K562 (cell line): ENCODE data around the gene SRD5A1. TPM values are rescaled to one million over a fixed set of nuclear protein-coding genes. Genes with fewer than 3 reads are reported as not detected.

ENCODE experiments used
- ARID1B ChIP-seq: fragments of 450-650 bp; IDR thresholded peaks from 2 replicates; pipeline ENCODE4 v1.6.1; 2016; ENCODE audit warnings: antibody characterized with exemption, mild to moderate bottlenecking, inconsistent platforms
- ATF4 ChIP-seq: fragments of 450-650 bp; formaldehyde crosslinking; IDR thresholded peaks from 2 replicates; pipeline ENCODE4 v1.4.0; 2022; ENCODE audit warnings: mild to moderate bottlenecking, moderate library complexity
- BCLAF1 ChIP-seq, 2 experiments: fragments of 450-650 bp in 1 of 2; IDR thresholded peaks; 2 replicates each; pipeline ENCODE4 v1.6.1; 2011 to 2017; ENCODE audit warnings: low read depth in 2 of 2, antibody characterized with exemption in 1 of 2, borderline replicate concordance in 1 of 2, low read length in 1 of 2, mild to moderate bottlenecking in 1 of 2, mixed read lengths in 1 of 2; ENCODE audit not compliant: control insufficient read depth in 1 of 2
- HCFC1 ChIP-seq: IDR thresholded peaks from 2 replicates; pipeline ENCODE4 v1.6.1; 2012; ENCODE audit warnings: low read depth, low read length, improper control_type of control experiment
- HDAC1 ChIP-seq, 2 experiments: fragments of 450-650 bp; IDR thresholded peaks; 2 replicates each; pipeline ENCODE4 v1.6.1; 2016 to 2017; ENCODE audit warnings: inconsistent platforms in 1 of 2, mild to moderate bottlenecking in 1 of 2, moderate library complexity in 1 of 2
- MYC ChIP-seq, 2 experiments: fragments of 250-450 bp in 1 of 2; sonication (Bioruptor Pico) in 1 of 2; IDR thresholded peaks; 2 replicates each; pipeline versions ENCODE4 v1.5.1 to v1.6.1; 2012 to 2021; ENCODE audit warnings: low read depth in 2 of 2, borderline replicate concordance in 1 of 2, improper control_type of control experiment in 1 of 2, low read length in 1 of 2, mild to moderate bottlenecking in 1 of 2, moderate library complexity in 1 of 2
- NR4A1 ChIP-seq, 2 experiments: fragments of 250-450 bp in 1 of 2; fragments of 450-650 bp in 1 of 2; sonication (Bioruptor Pico) in 1 of 2; IDR thresholded peaks; 2 replicates each; pipeline versions ENCODE4 v1.4.0 to v1.6.1; 2016 to 2020; ENCODE audit warnings: mild to moderate bottlenecking in 2 of 2, missing compliant biosample characterization in 1 of 2, missing genetic modification characterization in 1 of 2, moderate library complexity in 1 of 2
- RAD51 ChIP-seq: fragments of 450-650 bp; IDR thresholded peaks from 2 replicates; pipeline ENCODE4 v1.7.1; 2016; ENCODE audit warnings: low read depth, mild to moderate bottlenecking, borderline replicate concordance
- RBM22 ChIP-seq: fragments of 200-400 bp; formaldehyde crosslinking; IDR thresholded peaks from 2 replicates; pipeline ENCODE4 v1.6.1; 2018; ENCODE audit warnings: low read length, low read depth; ENCODE audit not compliant: poor library complexity, severe bottlenecking
- SMC3 ChIP-seq: conservative IDR thresholded peaks from 2 replicates; pipeline ENCODE4 v1.6.1; 2011; ENCODE audit warnings: low read depth, low read length, improper control_type of control experiment; ENCODE audit not compliant: insufficient read depth
- SP1 ChIP-seq: sonication (generic); formaldehyde crosslinking; IDR thresholded peaks from 2 replicates; pipeline ENCODE4 v1.8.1; 2022; ENCODE audit warnings: mild to moderate bottlenecking, missing genetic modification reagents
- SRSF1 ChIP-seq: fragments of 200-400 bp; formaldehyde crosslinking; IDR thresholded peaks from 2 replicates; pipeline ENCODE4 v1.6.1; 2017; ENCODE audit warnings: mild to moderate bottlenecking, low read depth, low read length, moderate library complexity
- TCF3 ChIP-seq: sonication (generic); formaldehyde crosslinking; IDR thresholded peaks from 2 replicates; pipeline ENCODE4 v1.4.0; 2020; ENCODE audit warnings: mild to moderate bottlenecking, missing genetic modification reagents
- THAP12 ChIP-seq: fragments of 250-450 bp; sonication (Bioruptor Pico); IDR thresholded peaks from 2 replicates; pipeline ENCODE4 v1.9.0; 2021; ENCODE audit warnings: mild to moderate bottlenecking, inconsistent platforms
- USF1 ChIP-seq: sonication (generic); formaldehyde crosslinking; IDR thresholded peaks from 2 replicates; pipeline ENCODE4 v1.9.0; 2022; ENCODE audit warnings: mild to moderate bottlenecking, missing genetic modification reagents
- ZKSCAN1 ChIP-seq: fragments of 150-350 bp; IDR thresholded peaks from 2 replicates; pipeline ENCODE4 v1.6.1; 2016; ENCODE audit warnings: low read depth, low read length
- ZNF311 ChIP-seq: fragments of 250-450 bp; sonication (Bioruptor Pico); IDR thresholded peaks from 2 replicates; pipeline ENCODE4 v1.4.0; 2020; ENCODE audit warnings: mild to moderate bottlenecking, moderate library complexity
- polyA plus RNA-seq, 8 experiments: library from polyadenylated mRNA; depleted of rRNA in 4 of 8; stranded (reverse) in 5 of 8; unstranded in 3 of 8; fragments of >200 nt; fragmentation: Nextera tagmentation in 2 of 8; fragmentation: Illumina TruSeq in 1 of 8; extraction: Ambion mirVana in 2 of 8; extraction: Trizol in 1 of 8; gene quantifications; 2 replicates each; pipeline versions ENCODE4 v1.2.1 to v1.2.3, GENCODE V29; 2011 to 2014; ENCODE audit warnings: inconsistent platforms in 1 of 8, missing spikeins in 1 of 8
- total RNA-seq, 7 experiments: library from RNA; depleted of rRNA in 6 of 7; stranded (reverse); fragments of >200 nt in 6 of 7; fragmentation: Illumina TruSeq in 2 of 7; extraction: Trizol in 2 of 7; gene quantifications; 2 replicates each; pipeline versions ENCODE4 v1.2.1 to v1.2.3, GENCODE V29; 2011 to 2021; ENCODE audit warnings: low replicate concordance in 1 of 7

Gene SRD5A1
- total and polyA plus RNA-seq, 9 of the 15 experiments (the other 6 are each of a cell fraction or from before 2014, with no cell fraction given): 1.3 to 22.6 (median 8.1) TPM

GRCh38 chr5:6632888-6633468 lies at the start of gene SRD5A1, which contains the start of gene NSUN2 (continued):
- TF ChIP-seq SMC3 (0 out of 2 replicates have a peak, but pooled peaks have one; percentile 14), TCF3 (CRISPR knock-in tag) (peak; percentile 32; the same call in 1 of the 2 replicates), RAD51 (peak; percentile 81), ARID1B (no peak), ATF4 (no peak), SP1 (CRISPR knock-in tag) (peak; percentile 80), ZNF311 (CRISPR knock-in tag) (no peak), USF1 (peak; percentile 93), RBM22 (peak; percentile 88), THAP12 (CRISPR knock-in tag) (0 out of 2 replicates have a peak, but pooled peaks have one; percentile 46), HDAC1 (IDR thresholded peaks at IDR 0.05) (peak; percentile 64 to 98; a peak in 3 of 4 replicates), MYC (IDR thresholded peaks at IDR 0.05; ENCODE audit: low read depth, low read length) (peak; percentile 100), MYC (CRISPR knock-in tag; IDR thresholded peaks at IDR 0.05; ENCODE audit: borderline replicate concordance, low read depth) (peak; percentile 95; the same call in 1 of the 2 replicates), BCLAF1 (IDR thresholded peaks at IDR 0.05; ENCODE audit: borderline replicate concordance in 1 of 2, control insufficient read depth in 1 of 2, low read depth in 2 of 2, low read length in 1 of 2) (no peak), HCFC1 (peak; percentile 74), NR4A1 (CRISPR knock-in tag; IDR thresholded peaks at IDR 0.05) (no peak), NR4A1 (tag; IDR thresholded peaks at IDR 0.05) (0 out of 2 replicates have a peak, but pooled peaks have one; percentile 30), SRSF1 (no peak), ZKSCAN1 (peak; percentile 9; the same call in 1 of the 2 replicates)
